SK-N-SH treated with all-trans-retinoic acid at 6 μM for 48 hours (cell line): Measurements from ENCODE around the gene PLGRKT.
"Not testable (repeated sequence)": the region's sequence is repeated elsewhere in the genome, so short reads cannot be mapped to it uniquely, and the experiment has no call there.

Source experiments
- ATAC-seq: fragments of 200-7000 bp; cut with Tn5 transposase; 3 replicates; pipeline ENCODE4 v1.9.1; 2020; ENCODE audit warnings: mild to moderate bottlenecking, moderate library complexity
- ARNTL ChIP-seq: fragments of 450-650 bp; formaldehyde crosslinking; IDR thresholded peaks from 2 replicates; pipeline ENCODE4 v1.5.0; 2020; ENCODE audit warnings: low read depth, mild to moderate bottlenecking, moderate library complexity, borderline replicate concordance
- BACH2 ChIP-seq: fragments of 250-450 bp; sonication (Bioruptor Pico); IDR thresholded peaks from 2 replicates; pipeline ENCODE4 v1.9.0; 2021; ENCODE audit warnings: mild to moderate bottlenecking, borderline replicate concordance
- CREB5 ChIP-seq: fragments of 250-450 bp; sonication (Bioruptor Pico); IDR thresholded peaks from 2 replicates; pipeline ENCODE4 v1.5.1; 2020; ENCODE audit warnings: low read depth, mild to moderate bottlenecking, moderate library complexity
- CSDC2 ChIP-seq: fragments of 250-450 bp; sonication (Bioruptor Pico); IDR thresholded peaks from 2 replicates; pipeline ENCODE4 v1.5.0; 2020; ENCODE audit warnings: mild to moderate bottlenecking, moderate library complexity
- ESRRG ChIP-seq: fragments of 250-450 bp; sonication (Bioruptor Pico); IDR thresholded peaks from 2 replicates; pipeline ENCODE4 v1.6.1; 2021; ENCODE audit warnings: mild to moderate bottlenecking
- GLIS3 ChIP-seq: fragments of 250-450 bp; sonication (Bioruptor Pico); IDR thresholded peaks from 2 replicates; pipeline ENCODE4 v1.5.0; 2020; ENCODE audit warnings: mild to moderate bottlenecking, moderate library complexity
- OSR1 ChIP-seq: fragments of 250-450 bp; sonication (Bioruptor Pico); IDR thresholded peaks from 2 replicates; pipeline ENCODE4 v1.8.0; 2022; ENCODE audit warnings: moderate library complexity, mild to moderate bottlenecking, inconsistent platforms
- PATZ1 ChIP-seq: fragments of 250-450 bp; sonication (Bioruptor Pico); IDR thresholded peaks from 2 replicates; pipeline ENCODE4 v1.8.0; 2020; ENCODE audit warnings: mild to moderate bottlenecking, moderate library complexity, borderline replicate concordance
- POU6F1 ChIP-seq: fragments of 250-450 bp; sonication (Bioruptor Pico); IDR thresholded peaks from 2 replicates; pipeline ENCODE4 v1.8.0; 2021; ENCODE audit warnings: low read depth, mild to moderate bottlenecking, moderate library complexity, borderline replicate concordance
- PPARA ChIP-seq: fragments of 250-450 bp; sonication (Bioruptor Pico); IDR thresholded peaks from 2 replicates; pipeline ENCODE4 v1.5.0; 2020; ENCODE audit warnings: mild to moderate bottlenecking, borderline replicate concordance
- SNAI2 ChIP-seq: fragments of 250-450 bp; sonication (Bioruptor Pico); IDR thresholded peaks from 2 replicates; pipeline ENCODE4 v1.5.0; 2020; ENCODE audit warnings: mild to moderate bottlenecking, moderate library complexity
- TCF4 ChIP-seq: fragments of 250-450 bp; sonication (Bioruptor Pico); IDR thresholded peaks from 2 replicates; pipeline ENCODE4 v1.8.0; 2021; ENCODE audit warnings: mild to moderate bottlenecking, moderate library complexity, borderline replicate concordance
- TOX ChIP-seq: fragments of 250-450 bp; sonication (Bioruptor Pico); IDR thresholded peaks from 2 replicates; pipeline ENCODE4 v1.8.0; 2021; ENCODE audit warnings: mild to moderate bottlenecking, moderate library complexity, borderline replicate concordance
- ZC3H10 ChIP-seq: fragments of 250-450 bp; sonication (Bioruptor Pico); IDR thresholded peaks from 2 replicates; pipeline ENCODE4 v1.5.1; 2021; ENCODE audit warnings: mild to moderate bottlenecking, moderate library complexity
- ZFP3 ChIP-seq: fragments of 250-450 bp; sonication (Bioruptor Pico); IDR thresholded peaks from 2 replicates; pipeline ENCODE4 v1.5.0; 2020; ENCODE audit warnings: mild to moderate bottlenecking, moderate library complexity
- ZFP30 ChIP-seq: fragments of 450-650 bp; formaldehyde crosslinking; IDR thresholded peaks from 2 replicates; pipeline ENCODE4 v1.5.0; 2022; ENCODE audit warnings: mild to moderate bottlenecking, moderate library complexity
- ZNF565 ChIP-seq: fragments of 450-650 bp; formaldehyde crosslinking; conservative IDR thresholded peaks from 2 replicates; pipeline ENCODE4 v1.5.0; 2020; ENCODE audit warnings: low read depth, mild to moderate bottlenecking, moderate library complexity
- ZNF70 ChIP-seq: fragments of 450-650 bp; formaldehyde crosslinking; IDR thresholded peaks from 2 replicates; pipeline ENCODE4 v1.5.0; 2020; ENCODE audit warnings: mild to moderate bottlenecking, moderate library complexity
- TF ChIP-seq, protein P1 (sequence below): fragments of 250-450 bp; sonication (Bioruptor Pico); IDR thresholded peaks from 2 replicates; pipeline ENCODE4 v1.5.1; 2021; ENCODE audit warnings: mild to moderate bottlenecking, moderate library complexity
- TF ChIP-seq, protein P2 (sequence below): fragments of 250-450 bp; sonication (Bioruptor Pico); IDR thresholded peaks from 2 replicates; pipeline ENCODE4 v1.5.0; 2020; ENCODE audit warnings: mild to moderate bottlenecking, moderate library complexity

Gene PLGRKT

GRCh38 chr9:5447337-5447736 lies 9.6 kb upstream of the PLGRKT start:
- TF ChIP-seq TCF4 (CRISPR knock-in tag) (no peak), ZFP3 (CRISPR knock-in tag) (no peak), BACH2 (no peak), ZNF565 (CRISPR knock-in tag) (no peak), ESRRG (no peak), TOX (CRISPR knock-in tag) (no peak)
- ATAC-seq, result no peak

DNA sequence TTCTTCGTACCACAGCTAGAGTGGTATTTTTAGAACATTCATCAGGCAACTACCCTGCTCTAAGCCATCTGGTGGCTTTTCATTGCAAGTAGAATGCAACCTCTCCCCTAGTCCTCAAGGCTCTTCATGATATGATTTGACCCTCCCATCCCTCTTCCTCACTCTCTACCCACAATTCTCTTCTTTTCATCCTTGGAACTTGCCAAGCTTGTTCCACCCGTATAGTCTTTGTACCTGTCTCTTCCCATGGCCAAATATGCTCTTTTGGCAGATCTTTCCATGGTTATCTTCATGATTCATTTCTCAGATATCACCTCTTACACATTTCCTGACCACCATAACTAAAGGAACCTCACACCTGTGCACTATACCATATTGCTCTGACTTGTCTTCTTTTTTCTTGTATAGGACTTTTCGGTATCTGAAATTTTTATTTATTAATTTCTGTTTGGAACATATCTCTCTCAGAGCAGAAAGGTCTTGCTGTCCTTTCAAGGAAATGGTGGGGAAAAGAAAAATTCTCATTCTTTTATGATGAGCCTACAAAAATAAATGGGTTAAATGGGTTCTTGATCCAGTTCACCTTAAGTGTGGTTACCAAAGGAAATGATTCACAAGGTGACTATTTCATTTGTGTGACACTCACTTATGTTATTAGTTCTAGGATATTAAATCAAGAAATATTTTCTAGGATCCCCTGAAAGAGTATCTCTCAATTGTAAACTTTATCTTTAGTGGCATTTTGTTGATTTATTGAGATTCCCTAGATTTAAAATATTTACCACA lies 8.9 kb upstream of the PLGRKT start:
- TF ChIP-seq ZFP3 (CRISPR knock-in tag) (no peak), ARNTL (CRISPR knock-in tag) (no peak), SNAI2 (no peak)
- ATAC-seq, result no peak

DNA sequence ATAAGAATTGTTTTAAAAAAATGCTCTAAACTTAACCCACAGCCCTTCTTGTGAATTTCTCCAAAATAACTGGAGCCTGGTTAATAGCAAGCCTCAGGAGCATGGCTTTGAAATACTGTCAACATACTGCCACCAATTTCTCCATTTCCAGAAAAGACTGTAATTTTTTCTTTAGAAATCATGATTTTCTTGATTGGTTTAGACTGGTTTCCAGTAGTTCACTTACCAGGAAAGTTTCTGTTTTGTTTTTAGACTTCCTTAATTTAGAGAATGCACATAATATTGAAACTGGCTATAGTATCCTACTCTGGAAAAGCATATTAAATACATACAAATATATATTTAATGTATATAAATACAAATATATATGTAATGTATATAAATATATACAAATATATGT lies 8.2 kb upstream of the PLGRKT start:
- TF ChIP-seq ZC3H10 (CRISPR knock-in tag) (no peak), PATZ1 (CRISPR knock-in tag) (no peak)
- ATAC-seq, result no peak

DNA sequence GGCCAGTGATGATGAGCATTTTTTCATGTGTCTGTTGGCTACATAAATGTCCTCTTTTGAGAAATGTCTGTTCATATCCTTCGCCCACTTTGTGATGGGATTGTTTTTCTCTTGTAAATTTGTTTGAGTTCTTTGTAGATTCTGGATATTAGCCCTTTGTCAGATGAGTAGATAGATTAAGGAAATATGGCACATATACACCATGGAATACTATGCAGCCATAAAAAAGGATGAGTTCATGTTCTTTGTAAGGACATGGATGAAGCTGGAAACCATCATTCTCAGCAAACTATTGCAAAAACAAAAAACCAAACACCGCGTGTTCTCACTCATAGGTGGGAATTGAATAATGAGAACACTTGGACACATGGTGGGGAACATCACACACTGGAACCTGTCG lies 7.4 kb upstream of the PLGRKT start:
- not testable (repeated sequence) for ATAC-seq

- TF ChIP-seq POU6F1 (CRISPR knock-in tag) (no peak), ZFP30 (no peak), PATZ1 (CRISPR knock-in tag) (no peak), ZNF565 (CRISPR knock-in tag) (no peak), ARNTL (CRISPR knock-in tag) (no peak), SNAI2 (no peak), ZC3H10 (CRISPR knock-in tag) (no peak), CREB5 (CRISPR knock-in tag) (no peak), CSDC2 (CRISPR knock-in tag) (no peak), ESRRG (no peak), OSR1 (CRISPR knock-in tag) (no peak), PPARA (CRISPR knock-in tag) (no peak), GLIS3 (no peak), ZNF70 (CRISPR knock-in tag) (no peak)
- TF ChIP-seq, protein P1, sequence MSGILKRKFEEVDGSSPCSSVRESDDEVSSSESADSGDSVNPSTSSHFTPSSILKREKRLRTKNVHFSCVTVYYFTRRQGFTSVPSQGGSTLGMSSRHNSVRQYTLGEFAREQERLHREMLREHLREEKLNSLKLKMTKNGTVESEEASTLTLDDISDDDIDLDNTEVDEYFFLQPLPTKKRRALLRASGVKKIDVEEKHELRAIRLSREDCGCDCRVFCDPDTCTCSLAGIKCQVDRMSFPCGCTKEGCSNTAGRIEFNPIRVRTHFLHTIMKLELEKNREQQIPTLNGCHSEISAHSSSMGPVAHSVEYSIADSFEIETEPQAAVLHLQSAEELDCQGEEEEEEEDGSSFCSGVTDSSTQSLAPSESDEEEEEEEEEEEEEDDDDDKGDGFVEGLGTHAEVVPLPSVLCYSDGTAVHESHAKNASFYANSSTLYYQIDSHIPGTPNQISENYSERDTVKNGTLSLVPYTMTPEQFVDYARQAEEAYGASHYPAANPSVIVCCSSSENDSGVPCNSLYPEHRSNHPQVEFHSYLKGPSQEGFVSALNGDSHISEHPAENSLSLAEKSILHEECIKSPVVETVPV (CRISPR knock-in tag), result no peak
- TF ChIP-seq, protein P2, sequence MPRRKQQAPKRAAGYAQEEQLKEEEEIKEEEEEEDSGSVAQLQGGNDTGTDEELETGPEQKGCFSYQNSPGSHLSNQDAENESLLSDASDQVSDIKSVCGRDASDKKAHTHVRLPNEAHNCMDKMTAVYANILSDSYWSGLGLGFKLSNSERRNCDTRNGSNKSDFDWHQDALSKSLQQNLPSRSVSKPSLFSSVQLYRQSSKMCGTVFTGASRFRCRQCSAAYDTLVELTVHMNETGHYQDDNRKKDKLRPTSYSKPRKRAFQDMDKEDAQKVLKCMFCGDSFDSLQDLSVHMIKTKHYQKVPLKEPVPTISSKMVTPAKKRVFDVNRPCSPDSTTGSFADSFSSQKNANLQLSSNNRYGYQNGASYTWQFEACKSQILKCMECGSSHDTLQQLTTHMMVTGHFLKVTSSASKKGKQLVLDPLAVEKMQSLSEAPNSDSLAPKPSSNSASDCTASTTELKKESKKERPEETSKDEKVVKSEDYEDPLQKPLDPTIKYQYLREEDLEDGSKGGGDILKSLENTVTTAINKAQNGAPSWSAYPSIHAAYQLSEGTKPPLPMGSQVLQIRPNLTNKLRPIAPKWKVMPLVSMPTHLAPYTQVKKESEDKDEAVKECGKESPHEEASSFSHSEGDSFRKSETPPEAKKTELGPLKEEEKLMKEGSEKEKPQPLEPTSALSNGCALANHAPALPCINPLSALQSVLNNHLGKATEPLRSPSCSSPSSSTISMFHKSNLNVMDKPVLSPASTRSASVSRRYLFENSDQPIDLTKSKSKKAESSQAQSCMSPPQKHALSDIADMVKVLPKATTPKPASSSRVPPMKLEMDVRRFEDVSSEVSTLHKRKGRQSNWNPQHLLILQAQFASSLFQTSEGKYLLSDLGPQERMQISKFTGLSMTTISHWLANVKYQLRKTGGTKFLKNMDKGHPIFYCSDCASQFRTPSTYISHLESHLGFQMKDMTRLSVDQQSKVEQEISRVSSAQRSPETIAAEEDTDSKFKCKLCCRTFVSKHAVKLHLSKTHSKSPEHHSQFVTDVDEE, result no peak
- no peak for ATAC-seq
Measured at GRCh38 chr9:5443850-5444249, 6.1 kb upstream of the PLGRKT start.
